ENCODE data around the gene ACCSL. TPM values are rescaled to one million over a fixed set of nuclear protein-coding genes. Genes with fewer than 3 reads are reported as not detected.

Gene ACCSL
- polyA plus RNA-seq, 1 donor (not counting 4 experiments of a cell fraction or from before 2014, with no cell fraction given), result not detected

GRCh38 chr11:44065161-44065661, 17.4 kb downstream of the ACCSL start:
- Histone ChIP-seq H3K9me3 (ENCODE audit: control insufficient read depth, low read depth, low read length) (no peaks in the 10 kb centered on the region), H4K20me1 (ENCODE audit: control insufficient read depth, extremely low read depth, insufficient read depth, low read length) (no peaks in the 10 kb centered on the region), H2AFZ (ENCODE audit: control insufficient read depth, low read length) (no peak overlapping the region), H3K9ac (ENCODE audit: control insufficient read depth, extremely low read depth, insufficient read depth, low read length) (no peak overlapping the region), H3K4me2 (ENCODE audit: control insufficient read depth, extremely low read depth, insufficient read depth, low read depth, low read length) (peak overlapping the region; percentile 90), H3K9me1 (ENCODE audit: control insufficient read depth, extremely low read depth, insufficient read depth, low read length) (no peaks in the 10 kb centered on the region), H3K4me1 (ENCODE audit: control insufficient read depth, extremely low read depth, insufficient read depth, low read length) (peaks cover 5% of the 10 kb centered on the region), H3K4me3 (ENCODE audit: control insufficient read depth in 2 of 3, extremely low read depth in 1 of 3, insufficient read depth in 2 of 3, low read depth in 1 of 3, low read length in 3 of 3) (no peak overlapping the region), H3K27me3 (ENCODE audit: control insufficient read depth, extremely low read depth, insufficient read depth, low read length) (no peaks in the 10 kb centered on the region), H3K79me2 (ENCODE audit: control insufficient read depth, insufficient read depth, low read length) (no peaks in the 10 kb centered on the region), H3K36me3 (ENCODE audit: control insufficient read depth in 2 of 2, extremely low read depth in 1 of 2, insufficient read depth in 2 of 2, low read length in 2 of 2) (no peaks in the 10 kb centered on the region), H3K27ac (ENCODE audit: control insufficient read depth, insufficient read depth, low read length) (no peak overlapping the region)
- dilution Hi-C loops (cut with MboI; ENCODE audit: extremely low pct_ligation_motif_present, low sequenced_read_pairs), result no loop called here
- DNase-seq (ENCODE audit: low read depth, low spot score) (no peak), FAIRE-seq (no peak)
- no peak for TF ChIP-seq EZH2 (IDR thresholded peaks at IDR 0.05; ENCODE audit: low read length)
- TF ChIP-seq, protein P1, sequence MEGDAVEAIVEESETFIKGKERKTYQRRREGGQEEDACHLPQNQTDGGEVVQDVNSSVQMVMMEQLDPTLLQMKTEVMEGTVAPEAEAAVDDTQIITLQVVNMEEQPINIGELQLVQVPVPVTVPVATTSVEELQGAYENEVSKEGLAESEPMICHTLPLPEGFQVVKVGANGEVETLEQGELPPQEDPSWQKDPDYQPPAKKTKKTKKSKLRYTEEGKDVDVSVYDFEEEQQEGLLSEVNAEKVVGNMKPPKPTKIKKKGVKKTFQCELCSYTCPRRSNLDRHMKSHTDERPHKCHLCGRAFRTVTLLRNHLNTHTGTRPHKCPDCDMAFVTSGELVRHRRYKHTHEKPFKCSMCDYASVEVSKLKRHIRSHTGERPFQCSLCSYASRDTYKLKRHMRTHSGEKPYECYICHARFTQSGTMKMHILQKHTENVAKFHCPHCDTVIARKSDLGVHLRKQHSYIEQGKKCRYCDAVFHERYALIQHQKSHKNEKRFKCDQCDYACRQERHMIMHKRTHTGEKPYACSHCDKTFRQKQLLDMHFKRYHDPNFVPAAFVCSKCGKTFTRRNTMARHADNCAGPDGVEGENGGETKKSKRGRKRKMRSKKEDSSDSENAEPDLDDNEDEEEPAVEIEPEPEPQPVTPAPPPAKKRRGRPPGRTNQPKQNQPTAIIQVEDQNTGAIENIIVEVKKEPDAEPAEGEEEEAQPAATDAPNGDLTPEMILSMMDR (optimal IDR thresholded peaks at IDR 0.05 in 1 of 3, IDR thresholded peaks at IDR 0.05 in 1 of 3, conservative IDR thresholded peaks at IDR 0.05 in 1 of 3; ENCODE audit: extremely low read depth in 1 of 3, insufficient read depth in 2 of 3, low read length in 3 of 3), result no peak

DNA sequence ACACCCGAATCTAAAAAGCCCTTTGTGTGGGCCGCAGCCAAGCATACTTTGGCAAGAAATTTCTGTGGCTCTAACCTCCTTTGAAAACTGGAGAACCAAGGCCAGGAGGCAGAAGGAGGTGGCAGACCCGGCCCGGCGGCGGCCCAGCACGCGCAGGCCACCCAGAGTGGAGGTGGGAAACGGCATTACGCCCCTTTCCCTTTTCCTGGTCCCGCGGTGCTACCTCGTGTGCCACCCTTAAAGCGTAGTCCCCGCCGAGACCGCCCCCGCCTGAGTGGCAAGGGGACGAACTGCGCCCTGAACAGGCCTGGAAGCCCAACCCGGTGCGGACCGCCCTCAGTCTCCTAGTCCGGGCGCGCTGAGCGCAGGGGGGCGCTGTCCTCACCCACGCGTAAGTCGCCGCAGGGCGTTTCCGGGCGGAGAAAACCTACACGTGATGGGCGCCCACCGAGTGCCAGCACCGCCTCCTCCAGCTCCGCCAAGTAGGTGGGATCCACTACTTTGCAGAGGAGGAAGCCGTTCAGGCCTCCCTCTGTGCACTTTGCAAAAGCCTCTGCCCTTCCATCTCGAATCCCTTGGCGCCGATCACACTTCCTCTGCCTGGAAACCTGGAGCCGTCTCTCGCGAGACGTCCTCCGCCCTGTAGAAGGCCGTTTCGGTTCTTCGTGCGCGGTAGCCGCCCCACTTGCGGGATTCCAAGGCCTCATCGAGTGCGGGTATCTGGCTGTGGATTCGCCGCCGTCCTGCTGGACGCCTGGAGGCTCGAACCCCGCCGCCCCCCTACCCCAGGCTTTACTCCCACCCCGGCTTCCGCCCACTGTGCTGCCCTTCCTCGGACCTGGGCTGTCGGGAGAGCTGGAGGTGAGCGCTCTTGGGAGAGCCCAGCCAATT, 18.3 kb downstream of the ACCSL start, which contains the start of gene ACCS:
TSS of gene ACCS (plus strand) at position 430 of the 891 bp plus-strand sequence. CDS start 1,358 bp downstream, outside the sequence.
- DNase-seq (ENCODE audit: low read depth, low spot score), result peak; percentile 36
- H3K79me2 ChIP-seq (ENCODE audit: control insufficient read depth, insufficient read depth, low read length), result no peaks in the 10 kb centered on the region
- no peaks in the 10 kb centered on the region for H3K9me1 ChIP-seq (ENCODE audit: control insufficient read depth, extremely low read depth, insufficient read depth, low read length)
- no peaks in the 10 kb centered on the region for H3K27me3 ChIP-seq (ENCODE audit: control insufficient read depth, extremely low read depth, insufficient read depth, low read length)
- dilution Hi-C loops (cut with MboI; ENCODE audit: extremely low pct_ligation_motif_present, low sequenced_read_pairs), result no loop called here
- H3K9me3 ChIP-seq (ENCODE audit: control insufficient read depth, low read depth, low read length), result no peaks in the 10 kb centered on the region
- TF ChIP-seq, protein P1 (optimal IDR thresholded peaks at IDR 0.05 in 1 of 3, IDR thresholded peaks at IDR 0.05 in 1 of 3, conservative IDR thresholded peaks at IDR 0.05 in 1 of 3; ENCODE audit: extremely low read depth in 1 of 3, insufficient read depth in 2 of 3, low read length in 3 of 3), result peak; percentile 70 to 92 (median 86)
- TF ChIP-seq EZH2 (IDR thresholded peaks at IDR 0.05; ENCODE audit: low read length), result no peak
- H3K4me3 ChIP-seq (ENCODE audit: control insufficient read depth in 2 of 3, extremely low read depth in 1 of 3, insufficient read depth in 2 of 3, low read depth in 1 of 3, low read length in 3 of 3), result peak within 1 kb of the TSS; percentile 61 to 93 (median 88)
- H3K27ac ChIP-seq (ENCODE audit: control insufficient read depth, insufficient read depth, low read length), result peak within 1 kb of the TSS; percentile 80
- H2AFZ ChIP-seq (ENCODE audit: control insufficient read depth, low read length), result peak within 1 kb of the TSS; percentile 99
- H3K9ac ChIP-seq (ENCODE audit: control insufficient read depth, extremely low read depth, insufficient read depth, low read length), result peak within 1 kb of the TSS; percentile 86
- no peak for FAIRE-seq
- no peaks in the 10 kb centered on the region for H3K36me3 ChIP-seq (ENCODE audit: control insufficient read depth in 2 of 2, extremely low read depth in 1 of 2, insufficient read depth in 2 of 2, low read length in 2 of 2)
- peaks cover 5% of the 10 kb centered on the region for H3K4me1 ChIP-seq (ENCODE audit: control insufficient read depth, extremely low read depth, insufficient read depth, low read length)
- H4K20me1 ChIP-seq (ENCODE audit: control insufficient read depth, extremely low read depth, insufficient read depth, low read length), result no peaks in the 10 kb centered on the region
- H3K4me2 ChIP-seq (ENCODE audit: control insufficient read depth, extremely low read depth, insufficient read depth, low read depth, low read length), result peak within 1 kb of the TSS; percentile 90
